Esophagus (tissue), 2 donors: Measurements from ENCODE around the gene MSL2. TPM values are rescaled to one million over a fixed set of nuclear protein-coding genes. Genes with fewer than 3 reads are reported as not detected.
"Not testable (repeated sequence)": the region's sequence is repeated elsewhere in the genome, so short reads cannot be mapped to it uniquely, and the experiment has no call there.

Experiments used
- H3K27ac ChIP-seq, 2 donors: one replicate each; pipeline ENCODE4 v1.5.1; 2013; ENCODE audit warnings: low read depth in 2 of 2, mild to moderate bottlenecking in 2 of 2, inconsistent platforms in 1 of 2, low read length in 1 of 2, moderate library complexity in 1 of 2
- H3K27me3 ChIP-seq, 2 donors: one replicate each; pipeline ENCODE4 v1.6.1; 2013; ENCODE audit warnings: low read length in 2 of 2, control low read depth in 1 of 2, mild to moderate bottlenecking in 1 of 2; ENCODE audit not compliant: insufficient read depth in 2 of 2, control insufficient read depth in 1 of 2
- H3K36me3 ChIP-seq, 2 donors: one replicate each; pipeline ENCODE4 v1.6.1; 2013; ENCODE audit warnings: low read length in 1 of 2; ENCODE audit not compliant: control insufficient read depth in 2 of 2, insufficient read depth in 2 of 2
- H3K4me1 ChIP-seq, 2 donors: one replicate each; pipeline ENCODE4 v1.6.1; 2013; ENCODE audit warnings: low read length in 1 of 2; ENCODE audit not compliant: control insufficient read depth in 2 of 2, insufficient read depth in 2 of 2
- H3K4me3 ChIP-seq, 2 donors: one replicate each; pipeline ENCODE4 v1.5.1; 2013; ENCODE audit warnings: low read length in 2 of 2, mild to moderate bottlenecking in 2 of 2, low read depth in 1 of 2, moderate library complexity in 1 of 2
- H3K9me3 ChIP-seq, 2 donors: one replicate each; pipeline ENCODE4 v1.6.1; 2013; ENCODE audit warnings: mild to moderate bottlenecking in 2 of 2, low read depth in 1 of 2, low read length in 1 of 2, moderate library complexity in 1 of 2; ENCODE audit not compliant: control insufficient read depth in 2 of 2, insufficient read depth in 1 of 2
- WGBS, 2 donors: extraction: QIAGEN DNeasy Blood & Tissue Kit; methylation state at CpG; one replicate each; pipeline ENCODE4 v1.1.7; 2013; 5-methylcytosine and 5-hydroxymethylcytosine counted together
- polyA plus RNA-seq, 2 donors: library from polyadenylated mRNA; stranded (reverse); fragments of 200-250 nt; gene quantifications; one replicate each; pipeline ENCODE4 v1.2.3, GENCODE V29; 2013
- donor health status: healthy with polysubstance abuse.
- donor health status: Bipolar disorder and iron deficiency.

Gene MSL2
- polyA plus RNA-seq, 2 donors = 3.1 to 4.7 TPM

GRCh38 chr3:136152176-136152843, 43.8 kb downstream of the MSL2 start:
- H3K9me3 ChIP-seq = no peaks in the 10 kb centered on the region
- no peak overlapping the region for H3K27ac ChIP-seq
- 66 to 68% methylated on average over 4 of the region's 4 CpGs for WGBS, 2 donors
- peaks cover 3 to 8% of the 10 kb centered on the region in 2 donors for H3K36me3 ChIP-seq
- no peaks in the 10 kb centered on the region for H3K4me1 ChIP-seq
- no peaks in the 10 kb centered on the region for H3K27me3 ChIP-seq
- no peak overlapping the region for H3K4me3 ChIP-seq

GRCh38 chr3:136151219-136151618, 44.9 kb downstream of the MSL2 start:
- Histone ChIP-seq H3K27me3 (no peaks in the 10 kb centered on the region), H3K4me1 (no peaks in the 10 kb centered on the region), H3K9me3 (no peaks in the 10 kb centered on the region), H3K4me3 (no peak overlapping the region), H3K36me3 (peaks cover 3 to 8% of the 10 kb centered on the region in 2 donors), H3K27ac (no peak overlapping the region)
- WGBS, 2 donors = 52 to 68% methylated on average over 10 of the region's 10 CpGs

DNA sequence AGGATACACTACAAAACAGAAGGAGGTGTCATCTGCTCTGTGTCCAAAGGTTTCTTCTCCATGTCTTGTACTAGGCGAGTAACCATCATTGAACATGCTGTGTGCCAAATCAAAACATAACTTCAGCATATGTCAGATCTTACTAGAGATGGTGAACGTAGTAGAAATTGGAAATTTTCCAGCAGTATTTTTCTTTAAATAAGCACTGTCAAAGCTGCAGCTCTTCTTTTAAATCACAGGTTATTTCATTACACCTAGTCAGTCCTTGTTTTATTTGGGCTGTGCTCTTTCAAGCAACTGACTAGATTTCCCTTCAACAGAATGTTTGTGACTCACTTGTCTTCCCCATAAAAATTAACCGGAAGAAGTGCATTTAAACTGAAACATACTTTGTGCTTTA, 46.5 kb downstream of the MSL2 start:
- Histone ChIP-seq H3K4me3 (no peak overlapping the region), H3K9me3 (no peaks in the 10 kb centered on the region), H3K4me1 (no peaks in the 10 kb centered on the region), H3K36me3 (peaks cover 3 to 8% of the 10 kb centered on the region in 2 donors), H3K27ac (no peak overlapping the region), H3K27me3 (no peaks in the 10 kb centered on the region)
- WGBS, 2 donors = 51 to 68% methylated on average over 3 of the region's 3 CpGs

DNA sequence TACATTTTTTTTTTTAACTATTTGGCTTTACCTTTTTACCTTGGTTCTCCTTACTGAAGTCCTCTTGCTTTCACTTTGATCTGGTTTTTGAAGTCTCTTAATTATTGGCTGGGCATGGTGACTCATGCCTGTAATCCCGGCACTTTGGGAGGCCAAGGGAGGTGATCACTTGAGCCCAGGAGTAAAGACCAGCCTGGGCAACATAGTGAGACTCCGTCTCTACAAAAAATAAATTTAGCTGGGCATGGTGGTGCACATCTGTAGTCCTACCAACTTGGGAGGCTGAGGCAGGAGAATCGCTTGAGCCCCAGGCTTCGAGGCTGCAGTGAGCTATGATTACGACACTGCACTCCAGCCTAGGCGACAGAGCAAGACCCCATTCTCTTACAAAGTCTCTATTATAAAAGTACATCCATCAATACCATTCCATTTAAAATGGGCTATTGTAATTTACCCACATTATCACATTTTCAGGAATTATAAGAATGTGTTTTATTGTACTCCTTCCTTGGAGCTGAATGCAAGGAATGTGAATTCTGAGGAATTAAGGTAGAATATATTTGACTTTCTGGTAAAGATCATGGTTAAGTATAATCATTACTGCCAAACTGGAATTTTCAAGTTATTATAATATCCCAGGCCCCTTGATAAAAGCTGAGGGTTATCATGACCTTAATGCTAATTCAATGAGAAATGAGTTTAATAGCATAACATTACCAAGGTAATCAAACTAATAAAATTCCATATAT, 49.0 kb downstream of the MSL2 start:
- WGBS, 2 donors = 88 to 91% methylated on average over 6 of the region's 6 CpGs
- Histone ChIP-seq H3K27me3 (no peaks in the 10 kb centered on the region), H3K4me1 (no peaks in the 10 kb centered on the region), H3K9me3 (no peaks in the 10 kb centered on the region), H3K27ac (no peak overlapping the region), H3K4me3 (no peak overlapping the region), H3K36me3 (peaks cover 3 to 8% of the 10 kb centered on the region in 2 donors)

GRCh38 chr3:136144397-136144796, 51.7 kb downstream of the MSL2 start:
- not testable (repeated sequence) for H3K4me3 ChIP-seq, H3K27ac ChIP-seq, H3K27me3 ChIP-seq, H3K9me3 ChIP-seq, H3K36me3 ChIP-seq, H3K4me1 ChIP-seq
- 98% methylated on average over 4 of the region's 4 CpGs for WGBS, 2 donors

- H3K27ac ChIP-seq = no peak overlapping the region
- 34 to 49% methylated on average over 3 of the region's 3 CpGs for WGBS, 2 donors
These were observed 53.5 kb downstream of the MSL2 start for GRCh38 chr3:136142592-136142991.

GRCh38 chr3:136141891-136142290, 54.2 kb downstream of the MSL2 start:
- H3K27me3 ChIP-seq = no peaks in the 10 kb centered on the region
- peaks cover 0 to 3% of the 10 kb centered on the region in 2 donors for H3K4me1 ChIP-seq
- H3K9me3 ChIP-seq = no peaks in the 10 kb centered on the region
- 76 to 83% methylated on average over 4 of the region's 4 CpGs for WGBS, 2 donors
- no peaks in the 10 kb centered on the region for H3K36me3 ChIP-seq
- no peak overlapping the region for H3K27ac ChIP-seq
- H3K4me3 ChIP-seq = no peak overlapping the region

More at GRCh38 chr3:136142592-136142991, 53.5 kb downstream of the MSL2 start:
- Histone ChIP-seq H3K4me1 (peaks cover 0 to 3% of the 10 kb centered on the region in 2 donors), H3K27me3 (no peaks in the 10 kb centered on the region), H3K4me3 (no peak overlapping the region), H3K9me3 (no peaks in the 10 kb centered on the region), H3K36me3 (no peaks in the 10 kb centered on the region)

DNA sequence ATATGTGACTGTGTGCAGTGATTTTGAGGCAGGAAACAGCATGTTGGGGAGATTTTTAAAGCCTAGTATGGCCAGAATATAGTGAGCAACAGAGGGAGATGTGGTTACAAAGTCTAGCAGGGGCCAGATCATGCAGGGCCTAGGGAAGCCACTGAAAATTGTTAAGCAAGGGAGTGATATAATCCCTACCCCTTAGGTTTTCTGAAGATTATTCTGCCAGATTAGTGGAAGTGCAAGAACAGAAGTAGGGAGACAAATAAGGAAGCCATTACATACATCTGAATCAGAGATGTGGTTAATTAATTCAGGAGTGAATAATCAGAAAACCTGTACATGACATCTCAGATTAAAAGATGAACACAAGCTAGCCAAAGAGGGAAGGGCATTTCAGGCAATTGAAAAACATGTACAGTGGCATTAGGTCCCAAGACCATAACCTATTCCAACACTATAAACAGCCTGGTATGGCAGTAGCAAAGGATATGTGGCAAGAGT, 54.8 kb downstream of the MSL2 start:
- H3K36me3 ChIP-seq = no peaks in the 10 kb centered on the region
- H3K27ac ChIP-seq = no peak overlapping the region
- H3K4me1 ChIP-seq = peaks cover 0 to 3% of the 10 kb centered on the region in 2 donors
- no peak overlapping the region for H3K4me3 ChIP-seq
- no peaks in the 10 kb centered on the region for H3K9me3 ChIP-seq
- no peaks in the 10 kb centered on the region for H3K27me3 ChIP-seq

DNA sequence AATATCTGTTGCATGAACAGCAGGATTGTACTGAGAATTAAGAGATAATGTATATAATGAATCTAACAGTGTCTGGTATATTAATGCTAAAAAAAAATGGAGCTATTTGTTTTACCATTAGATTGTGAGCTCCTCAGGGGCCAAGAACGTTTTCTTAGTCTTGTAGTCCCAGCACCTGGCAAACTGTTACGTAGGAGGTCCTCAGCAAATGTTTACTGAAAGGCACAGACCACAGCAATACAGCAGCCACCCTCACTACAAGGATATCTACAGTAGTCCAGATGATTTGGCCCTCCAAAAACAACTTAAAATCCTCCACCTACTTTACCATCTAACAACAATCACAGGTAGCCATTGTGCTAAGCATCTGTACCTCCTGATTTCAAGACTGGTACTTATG, 59.7 kb downstream of the MSL2 start:
- no peaks in the 10 kb centered on the region for H3K9me3 ChIP-seq
- H3K36me3 ChIP-seq = no peaks in the 10 kb centered on the region
- no peaks in the 10 kb centered on the region for H3K27me3 ChIP-seq
- H3K4me3 ChIP-seq = no peak overlapping the region
- H3K4me1 ChIP-seq = no peaks in the 10 kb centered on the region
- H3K27ac ChIP-seq = no peak overlapping the region
- 54 to 63% methylated on average over 2 of the region's 2 CpGs for WGBS, 2 donors
